ENCODE results near the gene IQCE.

IQCE gene

DNA sequence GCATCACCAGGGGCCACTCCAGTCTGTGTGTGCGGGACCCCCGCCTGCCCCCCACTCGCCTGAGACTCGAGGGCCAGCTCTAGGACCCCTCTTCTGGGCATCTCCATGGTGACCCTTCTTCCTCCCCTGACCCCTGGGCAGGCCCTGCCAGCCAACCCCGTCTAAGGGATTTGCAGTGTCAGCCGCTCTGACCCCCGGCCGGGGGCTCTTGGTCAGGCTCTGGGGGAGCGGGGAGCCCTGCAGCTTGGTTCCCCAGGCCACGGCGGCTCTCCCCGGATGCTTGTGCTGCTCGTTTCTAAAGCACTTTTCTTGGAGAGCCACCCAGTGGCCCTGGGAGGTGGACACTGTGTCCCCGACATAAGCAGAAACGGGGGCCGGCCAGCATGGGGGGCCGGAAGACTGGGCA is 78.3 kb downstream of the IQCE start:
- DNase-seq: no peak

DNA sequence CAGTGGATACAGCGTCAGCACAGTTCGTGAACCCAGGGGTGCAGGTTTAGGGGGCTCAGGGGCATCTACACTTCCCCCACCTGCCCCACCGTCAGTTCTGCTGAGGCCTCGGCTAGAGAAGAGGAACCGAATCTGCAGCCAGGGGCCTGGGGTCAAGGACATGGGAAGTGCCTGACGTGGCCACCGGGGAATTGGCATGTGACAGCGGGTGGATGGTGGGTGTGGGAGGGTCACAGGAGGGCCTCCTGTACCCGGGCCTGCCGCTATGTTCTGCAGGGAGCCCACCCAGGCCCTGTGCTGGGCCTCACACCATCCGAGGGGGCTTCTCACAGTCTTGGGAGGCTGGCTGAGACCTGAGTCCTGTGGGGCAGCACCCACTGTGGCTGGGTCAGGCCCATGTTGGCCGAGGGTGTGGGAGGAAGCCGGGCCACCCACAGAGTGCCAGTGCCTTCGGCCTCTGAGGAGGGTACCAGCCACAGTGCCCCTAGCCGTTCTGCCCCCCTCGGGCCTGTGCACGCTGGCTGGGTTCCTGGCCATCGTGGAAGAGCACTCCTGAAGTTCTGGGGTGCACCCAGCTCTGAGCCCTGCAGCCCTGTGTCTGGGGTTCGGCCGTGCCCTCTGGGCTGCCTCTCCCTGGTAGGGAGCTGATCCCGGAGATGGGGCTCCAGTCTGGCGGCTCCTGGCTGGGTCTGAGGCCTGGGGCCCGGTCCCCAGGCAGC is 78.9 kb downstream of the IQCE start:
- DNase-seq: no peak

DNA sequence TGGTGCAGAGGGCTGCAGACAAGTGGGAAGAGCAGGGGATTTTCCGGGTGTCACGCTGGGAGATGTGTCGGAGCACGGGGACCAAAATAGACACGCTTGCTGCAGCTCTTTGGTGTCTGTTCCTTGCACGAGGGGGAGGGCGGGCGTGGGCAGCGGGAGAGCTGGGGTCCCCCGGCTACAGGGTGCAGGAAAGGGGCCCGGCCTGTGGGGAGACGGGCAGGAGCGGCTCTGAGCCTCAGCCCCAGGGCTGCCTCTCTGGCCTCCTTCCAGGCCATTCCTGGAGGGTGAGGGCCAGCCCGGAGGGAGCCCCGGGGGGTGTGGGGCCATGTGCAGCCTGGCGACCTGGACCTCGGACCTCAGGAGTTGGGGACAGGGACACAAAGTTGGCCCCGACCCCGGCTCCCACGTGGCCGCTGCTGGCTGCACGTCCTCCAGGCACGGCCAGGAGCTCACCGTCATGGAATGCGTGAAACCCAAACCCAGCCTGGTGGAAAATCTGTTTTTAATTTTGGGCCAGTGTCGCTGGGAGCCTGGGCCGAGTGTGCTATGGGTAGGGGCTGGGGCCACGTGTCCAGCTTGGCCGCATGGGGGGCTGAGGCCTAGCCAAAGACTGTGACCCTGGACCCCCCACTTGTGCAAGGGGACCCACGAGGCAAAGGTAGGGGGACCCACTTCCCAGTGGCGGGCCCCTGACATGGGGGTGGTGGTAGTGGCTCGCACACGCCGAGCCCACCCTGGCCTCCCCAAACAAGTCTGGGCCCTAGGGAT is 79.6 kb downstream of the IQCE start:
- DNase-seq: no peak

DNA sequence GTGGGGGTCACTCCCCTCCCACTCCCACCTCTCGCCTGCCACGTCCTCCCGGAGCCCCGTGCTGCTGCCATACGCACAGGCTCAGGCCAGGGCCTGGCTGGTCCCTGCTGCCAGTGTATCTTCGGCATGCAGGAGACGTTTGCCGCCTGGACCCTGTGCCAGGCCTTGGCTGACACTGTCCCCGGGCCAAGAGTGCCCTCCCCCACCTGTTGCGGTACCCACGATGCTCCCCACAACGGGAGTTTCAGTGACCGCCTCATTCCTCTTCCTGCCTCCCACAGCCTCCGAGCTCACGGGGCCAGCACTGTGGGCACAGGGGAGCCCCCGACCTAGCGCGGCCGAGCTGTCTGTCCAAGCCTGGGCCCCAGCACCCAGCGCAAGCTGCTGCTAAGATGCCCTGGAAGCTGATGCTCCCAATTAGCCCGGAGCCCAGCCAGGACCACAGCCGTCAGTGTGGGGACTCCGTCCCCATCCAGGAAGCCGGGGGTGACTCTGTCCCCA is 80.5 kb downstream of the IQCE start:
- DNase-seq: no peak

DNA sequence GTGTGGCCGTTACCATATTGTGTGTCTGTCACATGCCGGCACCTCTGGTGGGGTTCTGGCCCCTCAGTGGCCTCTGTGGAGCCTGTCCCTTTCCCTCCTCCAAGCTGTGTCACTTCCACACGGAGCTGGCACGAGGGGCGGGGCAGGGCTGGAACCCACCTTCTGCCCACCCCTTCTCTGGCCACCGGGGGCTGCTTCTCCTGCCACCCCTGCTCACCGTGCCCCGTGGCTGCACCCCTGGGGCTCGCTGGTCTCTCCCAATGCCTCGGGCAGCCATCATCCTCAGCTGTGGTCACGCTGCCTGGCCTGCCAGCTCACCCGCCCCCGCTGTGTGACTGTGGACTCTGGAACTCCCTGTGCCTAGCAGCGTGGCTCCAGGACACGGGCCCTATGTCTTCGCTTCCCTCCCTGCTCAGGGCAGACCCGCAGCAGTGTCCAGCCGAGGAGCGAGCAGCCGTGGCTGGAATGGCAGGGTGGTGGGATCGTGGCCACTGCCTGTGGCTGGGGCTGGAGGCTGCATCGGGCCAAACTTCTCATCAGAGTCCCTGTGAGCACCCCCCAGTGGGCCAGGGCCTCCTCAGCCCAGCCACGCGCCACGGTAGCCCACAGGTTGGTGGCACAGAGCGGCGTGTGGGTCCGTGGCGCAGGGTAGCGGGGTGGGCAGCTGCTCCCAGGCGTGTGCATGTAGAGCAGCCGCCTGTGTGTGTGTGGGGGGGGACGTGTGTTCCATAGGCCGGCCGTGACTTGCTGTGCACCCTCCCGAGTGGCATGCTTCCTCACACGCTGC is 81.1 kb downstream of the IQCE start:
- no peak for DNase-seq

DNA sequence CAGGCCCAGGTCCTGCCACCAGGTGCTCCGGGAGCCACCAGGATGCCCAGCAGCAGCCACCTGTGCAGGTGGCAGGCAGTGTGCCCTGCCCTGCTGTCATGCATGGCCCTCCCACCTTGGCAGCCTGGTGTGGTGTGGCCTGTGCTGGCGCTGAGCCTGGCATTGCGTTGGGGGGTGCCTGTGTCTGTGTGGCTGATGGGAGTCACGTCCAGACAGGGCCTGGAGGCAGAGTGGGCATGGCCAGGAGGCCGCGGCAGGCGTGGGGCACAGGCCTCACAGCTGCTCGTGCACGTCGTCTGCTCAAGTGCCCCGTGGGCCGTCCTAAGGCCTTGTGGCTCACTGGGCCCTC is 81.7 kb downstream of the IQCE start:
- DNase-seq: no peak

DNA sequence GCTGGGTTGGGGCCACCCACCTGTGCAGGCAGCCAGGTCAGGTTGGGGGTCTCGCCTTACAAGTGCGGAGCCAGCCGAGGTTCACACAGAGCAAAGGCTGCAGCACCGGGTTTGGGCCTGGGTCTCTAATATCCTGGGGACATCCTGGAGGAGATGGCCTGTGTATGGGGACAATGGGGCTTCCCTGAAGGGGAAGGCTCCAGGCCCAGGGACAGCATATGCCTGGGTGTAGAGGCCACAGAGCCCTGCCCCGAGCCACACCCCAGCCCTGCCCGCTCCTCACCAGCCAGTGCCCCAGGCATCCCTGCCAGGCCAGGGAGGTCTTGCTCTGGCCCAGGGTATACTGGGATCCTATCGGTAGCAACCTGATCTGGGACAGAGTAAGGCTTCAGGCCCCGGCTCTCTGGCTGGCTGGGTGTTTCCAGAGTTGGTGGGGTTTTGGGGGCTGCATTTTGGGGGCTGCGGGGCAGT is 82.1 kb downstream of the IQCE start:
- DNase-seq: no peak

DNA sequence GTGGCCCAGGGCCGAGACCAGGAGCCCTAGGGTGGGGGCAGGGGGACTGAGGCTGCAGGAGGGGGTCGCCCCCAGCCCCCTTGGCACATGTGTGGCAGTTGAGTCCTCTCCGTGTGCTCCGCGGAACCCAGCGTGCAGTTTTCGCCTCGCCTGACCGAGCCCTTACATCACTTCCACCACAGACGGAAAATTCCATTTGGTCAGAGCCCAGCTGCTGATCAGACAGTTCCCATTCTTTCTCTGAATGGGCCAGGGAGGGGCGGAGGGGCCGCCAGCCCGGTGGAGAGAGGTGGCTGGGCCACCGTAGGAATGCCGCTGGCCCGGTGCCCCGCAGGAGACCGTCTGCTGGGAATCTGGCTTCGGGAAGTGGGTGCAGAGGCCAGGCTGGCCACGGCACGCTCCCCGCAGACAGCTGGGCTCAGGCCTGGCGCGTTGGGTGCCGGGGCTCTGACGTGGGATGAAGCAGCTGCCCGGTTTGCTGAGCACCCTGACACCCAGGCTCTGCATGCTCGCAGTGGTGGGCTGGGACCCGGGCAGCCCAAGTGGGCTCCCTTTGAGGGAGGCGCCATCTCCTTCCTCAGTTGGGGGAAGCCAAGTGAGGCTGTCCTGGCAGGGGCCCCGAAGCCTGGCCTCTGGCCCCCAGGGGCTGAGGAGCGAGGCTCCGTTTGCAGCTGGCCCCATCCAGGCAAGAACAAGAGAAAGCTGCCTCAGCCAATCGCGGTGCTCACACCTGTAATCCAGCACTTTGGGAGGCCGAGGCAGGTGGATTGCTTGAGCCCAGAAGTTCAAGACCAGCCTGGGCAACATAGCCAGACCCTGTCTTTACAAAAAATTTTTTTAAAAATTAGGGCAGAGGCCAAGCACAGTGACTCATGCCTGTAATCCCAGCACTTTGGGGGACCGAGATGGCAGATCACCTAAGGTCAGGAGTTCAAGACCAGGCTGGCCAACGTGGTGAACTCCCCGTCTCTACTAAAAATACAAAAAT is 82.9 kb downstream of the IQCE start:
- peak; percentile 98 for DNase-seq

DNA sequence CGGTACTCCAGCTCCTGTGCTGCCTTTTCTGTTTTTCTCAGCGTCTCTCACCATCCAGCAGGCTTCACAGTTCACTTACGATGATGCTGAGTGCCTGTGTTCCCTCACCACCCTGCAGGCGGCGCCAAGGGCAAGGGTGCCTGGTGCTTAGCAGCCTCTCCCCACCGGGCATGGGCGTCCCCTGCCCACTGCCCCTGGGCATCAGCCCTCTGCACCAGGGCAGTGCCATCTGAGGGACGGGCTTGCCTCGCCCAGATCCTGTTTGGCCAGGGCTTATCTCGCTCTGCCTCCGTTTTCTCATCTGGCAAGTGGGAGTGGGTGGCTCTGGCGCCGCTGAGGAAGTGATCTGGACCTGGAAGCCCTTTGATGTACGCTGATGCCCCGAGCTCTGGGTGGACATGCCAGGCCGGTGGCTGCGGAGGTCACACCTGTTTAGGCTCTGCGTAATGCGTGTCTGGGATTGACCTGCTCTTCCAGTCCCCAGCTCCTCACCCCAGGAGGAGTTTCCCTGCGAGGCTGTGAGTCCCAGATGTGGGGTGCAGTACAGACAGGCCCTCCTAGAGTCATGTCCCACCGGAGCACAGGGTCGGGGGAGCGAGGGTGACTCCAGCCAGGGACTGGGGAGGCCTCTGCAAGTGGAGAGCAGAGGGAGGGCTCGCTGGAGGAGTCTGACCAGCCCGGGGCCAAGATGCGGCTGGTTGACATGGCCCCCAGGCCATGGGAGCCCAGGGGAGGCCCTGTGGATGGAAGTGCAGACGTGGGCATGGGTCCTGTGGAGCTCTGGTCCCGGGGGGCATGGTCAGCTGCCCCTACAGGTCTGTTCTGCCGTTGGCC is 84.8 kb downstream of the IQCE start:
- no peak for DNase-seq

DNA sequence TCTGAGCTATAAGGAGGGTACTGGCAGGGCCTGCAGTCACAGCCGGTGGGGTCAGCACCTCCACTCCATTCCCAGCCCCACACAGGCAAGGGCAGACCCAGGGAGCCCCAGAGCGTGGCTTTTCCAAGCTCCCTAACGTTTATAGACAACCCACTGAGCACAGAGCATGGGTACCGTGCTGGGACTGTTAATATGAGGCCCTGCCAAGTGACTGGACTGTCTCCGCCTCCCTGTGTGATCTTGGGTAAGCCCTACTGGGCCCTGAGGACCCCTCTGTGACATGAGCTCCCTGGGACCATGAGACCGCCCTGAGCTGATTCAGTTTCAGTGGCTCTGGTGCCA is 85.4 kb downstream of the IQCE start:
- no peak for DNase-seq

DNA sequence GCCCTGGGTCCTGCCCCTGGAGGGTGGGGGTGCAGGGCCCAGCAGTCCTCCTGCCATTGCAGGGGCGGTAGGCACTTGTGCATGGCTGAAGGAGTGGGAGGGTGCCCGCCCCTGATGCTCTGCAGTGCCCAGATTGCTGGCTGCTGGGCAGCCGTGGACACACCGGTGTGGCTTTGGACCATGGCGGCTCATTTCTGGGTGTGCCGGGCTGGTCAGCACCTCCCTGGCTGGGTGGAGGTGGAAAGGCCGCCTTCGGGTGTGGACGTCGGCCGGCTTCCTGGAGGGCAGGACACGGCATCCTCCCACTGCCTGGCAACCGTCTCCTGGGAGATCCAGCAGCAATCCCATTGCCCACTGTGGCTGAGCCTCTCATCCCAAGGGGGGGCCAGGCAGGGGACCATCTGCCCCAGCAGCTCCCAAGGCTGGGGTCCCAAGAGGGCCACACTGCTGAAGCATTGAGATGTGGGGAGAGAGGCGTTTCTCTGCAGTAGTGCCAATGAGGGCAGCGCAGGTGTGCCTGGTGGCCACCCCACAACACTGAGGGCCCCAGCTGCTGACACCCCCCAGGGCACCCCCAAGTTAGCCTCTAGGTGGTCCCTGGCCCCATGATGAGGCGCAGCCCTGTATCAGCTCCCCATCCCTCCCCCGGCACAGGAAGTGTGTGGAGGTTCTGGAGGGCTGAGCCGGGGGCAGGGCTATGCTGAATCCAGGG is 85.9 kb downstream of the IQCE start:
- DNase-seq: no peak

DNA sequence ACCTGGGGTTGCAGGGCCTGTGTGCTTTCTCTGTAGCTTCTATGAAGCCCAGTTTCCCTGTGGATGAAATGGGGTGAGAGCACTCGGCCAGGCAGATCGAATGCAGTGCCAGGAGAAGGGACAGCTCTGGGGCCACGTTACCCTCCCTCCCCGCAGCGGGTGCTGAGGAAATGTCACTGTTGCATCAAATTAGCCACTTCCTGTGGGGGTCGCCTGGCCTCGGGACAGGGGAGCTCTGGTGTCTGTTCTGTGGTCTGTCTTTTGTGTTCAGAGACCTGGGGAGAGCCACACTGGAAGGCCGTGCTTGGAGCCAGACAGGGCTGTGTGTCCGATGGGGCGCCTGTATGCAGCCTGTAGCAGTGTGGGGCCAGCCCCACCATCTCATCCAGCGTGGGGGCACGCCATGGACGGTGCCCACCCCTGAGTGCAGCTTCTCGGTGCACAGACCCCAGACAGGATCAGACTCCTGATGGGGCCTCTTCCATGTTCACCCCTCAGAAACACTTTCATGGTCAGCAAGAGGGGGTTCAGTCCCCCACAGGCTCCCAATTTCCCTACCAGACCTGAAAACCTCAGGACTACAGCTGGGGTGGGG is 86.6 kb downstream of the IQCE start:
- DNase-seq: peak; percentile 86

DNA sequence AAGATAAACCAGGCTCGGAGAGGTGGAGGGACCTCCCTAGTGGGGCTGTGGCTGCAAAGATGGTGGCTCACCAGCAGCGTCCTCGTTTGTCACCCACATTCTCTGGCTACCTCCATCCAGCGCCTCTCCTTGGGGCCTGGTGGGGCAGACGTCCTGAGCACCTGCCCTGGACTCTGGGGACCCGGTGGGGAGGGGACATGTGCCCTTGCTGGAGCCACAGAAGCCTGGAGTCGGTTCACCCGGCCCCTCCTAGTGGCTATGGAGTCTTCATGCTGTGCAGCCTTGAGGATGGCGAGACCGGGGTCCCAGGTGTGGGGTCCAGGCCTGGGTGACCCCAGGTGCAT is 87.5 kb downstream of the IQCE start:
- DNase-seq: no peak

DNA sequence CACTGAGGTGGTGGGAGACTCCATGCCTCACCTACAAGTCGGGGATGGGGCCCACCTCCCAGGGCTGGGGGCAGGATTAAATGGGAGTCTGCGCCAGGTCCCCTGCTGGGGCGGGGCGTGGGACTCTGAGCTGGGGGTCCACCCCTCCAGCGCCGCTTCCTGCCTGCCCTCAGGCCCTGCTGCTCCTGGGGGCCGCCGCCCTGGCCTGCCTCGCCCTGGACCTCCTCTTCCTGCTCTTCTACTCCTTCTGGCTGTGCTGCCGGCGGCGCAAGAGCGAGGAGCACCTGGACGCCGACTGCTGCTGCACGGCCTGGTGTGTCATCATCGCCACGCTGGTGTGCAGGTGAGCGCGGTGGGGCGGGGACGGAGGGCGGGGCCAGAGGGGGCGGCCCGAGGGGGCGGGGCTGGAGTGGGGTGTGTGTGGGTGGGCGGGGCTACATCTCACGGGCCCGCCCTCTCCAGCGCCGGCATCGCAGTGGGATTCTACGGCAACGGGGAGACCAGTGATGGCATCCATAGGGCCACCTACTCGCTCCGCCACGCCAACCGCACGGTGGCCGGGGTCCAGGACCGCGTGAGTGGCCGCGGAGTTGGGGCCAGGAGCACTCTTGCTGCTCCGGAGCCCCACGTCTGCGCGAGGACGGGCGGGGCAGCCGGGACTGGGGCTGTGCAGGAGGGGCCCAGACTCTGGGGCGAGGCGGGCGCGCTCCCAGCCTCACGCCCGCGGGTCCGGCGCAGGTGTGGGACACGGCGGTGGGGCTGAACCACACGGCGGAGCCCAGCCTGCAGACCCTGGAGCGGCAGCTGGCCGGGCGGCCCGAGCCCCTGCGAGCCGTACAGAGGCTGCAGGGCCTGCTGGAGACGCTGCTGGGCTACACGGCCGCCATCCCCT is 88.1 kb downstream of the IQCE start:
- DNase-seq: peak; percentile 94

DNA sequence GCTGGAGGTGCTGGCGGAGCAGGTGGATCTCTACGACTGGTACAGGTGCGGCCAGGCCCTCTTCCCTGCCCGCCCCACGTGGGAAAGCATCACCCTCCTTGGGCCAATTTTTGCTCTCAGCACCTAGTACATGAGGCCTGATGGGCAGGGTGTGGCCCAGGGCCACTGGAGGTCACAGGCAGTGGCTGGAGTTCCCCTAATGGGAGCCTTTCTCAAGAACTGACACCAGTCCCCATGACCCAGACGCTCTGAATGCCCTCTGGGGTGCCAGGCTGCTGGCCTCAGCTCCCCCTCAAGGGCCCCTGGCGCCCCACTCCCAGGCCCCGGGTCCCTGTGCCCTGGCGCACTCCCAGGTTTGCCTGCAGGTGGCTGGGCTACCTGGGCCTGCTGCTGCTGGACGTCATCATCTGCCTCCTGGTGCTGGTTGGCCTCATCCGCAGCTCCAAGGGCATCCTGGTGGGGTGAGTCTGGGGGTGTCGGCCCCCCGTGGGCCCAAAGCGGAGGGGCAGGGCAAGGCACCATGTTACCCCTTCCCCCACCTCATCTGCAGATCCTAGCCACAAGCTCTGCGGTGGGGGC is 88.9 kb downstream of the IQCE start:
- no peak for DNase-seq

DNA sequence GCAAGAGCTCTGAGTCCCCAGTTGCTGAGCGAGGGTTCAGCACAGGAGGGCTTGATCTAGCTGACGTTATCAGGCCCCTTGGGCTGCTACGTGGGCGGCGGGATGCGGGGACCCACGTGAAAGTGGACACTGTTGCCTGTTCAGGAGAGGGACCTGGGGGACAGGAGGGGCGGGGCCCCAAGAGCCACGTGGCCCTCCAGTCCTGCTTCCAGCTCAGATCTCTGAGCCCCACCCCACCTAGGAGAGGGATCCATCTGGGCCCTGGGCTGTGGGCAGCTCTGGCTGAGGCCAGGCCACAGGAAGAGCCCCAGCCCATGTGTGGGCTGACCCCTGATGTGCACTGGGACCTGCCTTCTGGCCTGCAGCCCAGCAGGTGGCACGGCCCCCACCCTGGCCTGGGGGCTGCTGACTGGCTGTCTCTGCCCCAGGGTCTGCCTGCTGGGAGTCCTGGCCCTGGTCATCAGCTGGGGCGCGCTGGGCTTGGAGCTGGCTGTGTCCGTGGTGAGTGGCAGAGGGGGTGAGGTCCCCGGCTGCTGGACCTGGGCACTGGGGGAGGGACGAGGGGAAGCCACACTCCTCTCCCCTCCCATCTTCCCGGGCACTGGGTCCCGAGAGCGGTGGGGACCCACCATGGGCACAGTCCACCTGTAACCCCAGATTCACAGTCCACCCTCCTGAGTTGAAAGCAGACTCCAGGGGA is 90.5 kb downstream of the IQCE start:
- no peak for DNase-seq

DNA sequence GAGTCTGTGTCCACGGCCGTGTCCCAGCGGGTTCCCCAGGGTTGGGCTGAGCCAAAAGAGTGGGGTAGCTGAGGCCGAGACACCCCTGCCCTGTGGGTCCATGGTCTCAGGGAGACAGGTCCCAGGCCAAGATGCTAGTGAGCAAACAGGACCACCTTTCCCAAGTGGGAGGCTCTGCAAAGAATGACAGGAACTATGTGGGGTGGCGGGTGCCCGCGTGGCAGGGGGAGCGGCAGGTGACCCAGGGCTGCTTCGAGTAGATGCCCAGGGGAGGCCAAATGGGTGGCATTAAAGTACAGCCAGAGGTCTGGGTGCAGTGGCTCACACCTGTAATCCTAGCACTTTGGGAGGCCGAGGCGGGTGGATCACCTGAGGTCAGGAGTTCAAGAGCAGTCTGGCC is 91.2 kb downstream of the IQCE start:
- no peak for DNase-seq

DNA sequence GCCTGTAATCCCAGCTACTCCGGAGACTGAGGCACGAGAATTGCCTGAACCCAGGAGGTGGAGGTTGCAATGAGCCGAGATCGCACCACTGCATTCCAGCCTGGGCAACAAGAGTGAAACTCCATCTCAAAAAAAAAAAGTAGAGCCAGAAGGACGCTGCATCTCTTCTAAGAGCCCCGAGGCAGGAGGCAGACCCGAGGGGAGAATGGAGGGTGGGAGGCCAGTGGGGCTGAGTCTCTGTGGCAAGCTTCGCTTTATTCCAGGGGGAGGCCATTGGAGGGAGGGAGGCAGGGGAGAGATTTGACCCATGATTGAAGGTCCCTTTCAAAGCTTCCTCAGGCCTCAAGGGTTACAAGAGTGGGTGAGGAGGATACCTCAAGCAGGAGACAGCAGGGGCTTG is 91.7 kb downstream of the IQCE start:
- DNase-seq: no peak
